Measurements from ENCODE around the gene FN3KRP.

FN3KRP gene, protein sequence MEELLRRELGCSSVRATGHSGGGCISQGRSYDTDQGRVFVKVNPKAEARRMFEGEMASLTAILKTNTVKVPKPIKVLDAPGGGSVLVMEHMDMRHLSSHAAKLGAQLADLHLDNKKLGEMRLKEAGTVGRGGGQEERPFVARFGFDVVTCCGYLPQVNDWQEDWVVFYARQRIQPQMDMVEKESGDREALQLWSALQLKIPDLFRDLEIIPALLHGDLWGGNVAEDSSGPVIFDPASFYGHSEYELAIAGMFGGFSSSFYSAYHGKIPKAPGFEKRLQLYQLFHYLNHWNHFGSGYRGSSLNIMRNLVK

DNA sequence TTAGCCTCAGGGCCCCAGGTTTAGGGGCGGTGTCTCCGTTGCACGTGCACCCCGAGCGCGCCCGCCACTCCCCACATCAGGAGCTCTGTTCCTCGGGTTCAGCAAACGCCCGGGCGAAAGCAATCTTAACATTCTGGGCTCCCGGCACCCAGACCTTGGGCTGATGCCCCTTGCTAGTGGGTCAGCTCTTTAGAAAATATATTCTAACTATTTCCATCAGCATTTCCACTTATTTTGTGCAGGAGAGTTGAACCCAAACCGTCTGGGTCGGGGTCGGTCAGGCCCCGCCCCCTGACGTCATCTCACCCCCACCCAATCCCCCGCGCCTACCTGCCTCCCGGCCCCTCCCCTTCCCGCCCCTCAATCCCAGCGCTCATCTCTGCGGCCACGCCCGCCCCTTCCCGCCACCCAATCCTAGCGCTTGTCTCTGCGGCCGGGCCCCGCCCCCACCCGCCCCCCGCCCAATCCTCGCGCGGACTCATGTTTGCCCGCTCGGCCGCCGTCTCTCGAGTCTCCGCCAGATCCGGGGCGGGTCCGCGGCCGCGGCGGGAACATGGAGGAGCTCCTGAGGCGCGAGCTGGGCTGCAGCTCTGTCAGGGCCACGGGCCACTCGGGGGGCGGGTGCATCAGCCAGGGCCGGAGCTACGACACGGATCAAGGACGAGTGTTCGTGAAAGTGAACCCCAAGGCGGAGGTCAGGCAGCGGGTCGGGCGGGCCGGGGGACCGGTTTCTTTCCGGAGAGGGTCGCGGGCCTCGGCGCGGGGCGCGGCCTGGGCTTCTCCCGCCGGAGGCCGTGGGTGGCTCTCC, at the start of gene FN3KRP:
TSS of gene FN3KRP (plus strand) at position 504 of the 808 bp plus-strand sequence. CDS start at position 554, 50 bp downstream.
- peak within 1 kb of the TSS; percentile 84 for H3K4me3 ChIP-seq (ENCODE audit: low read depth, low read length)
- TF ChIP-seq, protein P1, sequence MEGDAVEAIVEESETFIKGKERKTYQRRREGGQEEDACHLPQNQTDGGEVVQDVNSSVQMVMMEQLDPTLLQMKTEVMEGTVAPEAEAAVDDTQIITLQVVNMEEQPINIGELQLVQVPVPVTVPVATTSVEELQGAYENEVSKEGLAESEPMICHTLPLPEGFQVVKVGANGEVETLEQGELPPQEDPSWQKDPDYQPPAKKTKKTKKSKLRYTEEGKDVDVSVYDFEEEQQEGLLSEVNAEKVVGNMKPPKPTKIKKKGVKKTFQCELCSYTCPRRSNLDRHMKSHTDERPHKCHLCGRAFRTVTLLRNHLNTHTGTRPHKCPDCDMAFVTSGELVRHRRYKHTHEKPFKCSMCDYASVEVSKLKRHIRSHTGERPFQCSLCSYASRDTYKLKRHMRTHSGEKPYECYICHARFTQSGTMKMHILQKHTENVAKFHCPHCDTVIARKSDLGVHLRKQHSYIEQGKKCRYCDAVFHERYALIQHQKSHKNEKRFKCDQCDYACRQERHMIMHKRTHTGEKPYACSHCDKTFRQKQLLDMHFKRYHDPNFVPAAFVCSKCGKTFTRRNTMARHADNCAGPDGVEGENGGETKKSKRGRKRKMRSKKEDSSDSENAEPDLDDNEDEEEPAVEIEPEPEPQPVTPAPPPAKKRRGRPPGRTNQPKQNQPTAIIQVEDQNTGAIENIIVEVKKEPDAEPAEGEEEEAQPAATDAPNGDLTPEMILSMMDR (IDR thresholded peaks at IDR 0.05; ENCODE audit: insufficient read depth, low read depth, low read length, missing control alignments): no peak
- DNase-seq (ENCODE audit: low read depth): peak; percentile 95

DNA sequence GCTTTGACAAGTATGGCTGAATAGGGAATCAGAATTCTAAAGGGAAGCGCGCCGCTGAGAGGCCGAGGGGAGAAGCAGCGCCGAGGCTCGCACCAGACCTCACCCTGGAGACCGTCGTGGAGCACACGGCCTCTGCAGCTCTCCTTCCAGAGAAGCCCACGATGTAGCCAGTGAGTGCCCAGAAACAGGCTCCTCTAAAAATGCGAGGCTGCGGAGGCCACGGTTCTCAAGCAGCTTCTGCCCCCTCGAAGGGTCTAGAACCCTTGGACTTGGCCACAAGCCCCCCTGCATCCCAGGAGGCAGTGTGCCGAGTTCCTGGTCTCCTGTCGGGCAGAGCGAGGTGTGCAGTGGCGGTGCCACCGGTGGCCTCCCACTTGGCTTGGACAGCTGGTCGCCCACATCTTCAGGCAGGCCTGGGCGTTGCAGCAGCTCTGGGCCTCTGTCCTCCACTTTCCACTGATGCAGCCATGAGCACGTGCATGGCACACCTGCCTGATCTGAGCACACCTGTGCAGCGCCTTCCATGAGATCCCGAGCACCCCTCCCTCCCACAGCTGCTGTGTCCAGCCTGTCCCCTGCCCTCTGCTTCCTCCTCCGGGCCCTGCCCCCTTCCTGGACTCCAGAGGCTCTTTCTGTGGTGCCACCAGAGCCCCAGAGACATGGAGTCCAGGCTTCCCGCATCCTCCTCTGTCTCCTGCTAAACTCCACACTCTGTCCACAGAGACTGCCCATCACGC, 49.4 kb upstream of the FN3KRP start:
- DNase-seq (ENCODE audit: low read depth): no peak
- no peak overlapping the region for H3K4me3 ChIP-seq (ENCODE audit: low read depth, low read length)
- TF ChIP-seq, protein P1 (IDR thresholded peaks at IDR 0.05; ENCODE audit: insufficient read depth, low read depth, low read length, missing control alignments): no peak

DNA sequence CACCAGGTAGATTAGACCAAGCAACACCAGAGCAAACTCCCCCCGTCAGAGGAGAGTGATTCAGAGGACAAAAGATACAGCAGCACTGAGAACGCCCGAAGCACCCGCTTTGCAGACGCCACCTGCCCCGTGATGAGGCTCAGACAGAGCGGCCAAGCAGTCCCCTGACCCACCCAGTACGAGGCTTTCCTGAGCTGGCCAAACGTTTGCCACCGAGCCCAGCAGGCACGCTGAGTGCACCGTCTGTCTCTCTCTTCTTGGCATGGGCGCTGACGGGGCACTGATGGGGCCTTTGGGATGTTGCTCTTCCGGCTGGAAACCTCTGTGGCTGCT, 48.9 kb upstream of the FN3KRP start:
- TF ChIP-seq, protein P1 (IDR thresholded peaks at IDR 0.05; ENCODE audit: insufficient read depth, low read depth, low read length, missing control alignments): no peak
- H3K4me3 ChIP-seq (ENCODE audit: low read depth, low read length): no peak overlapping the region
- no peak for DNase-seq (ENCODE audit: low read depth)

DNA sequence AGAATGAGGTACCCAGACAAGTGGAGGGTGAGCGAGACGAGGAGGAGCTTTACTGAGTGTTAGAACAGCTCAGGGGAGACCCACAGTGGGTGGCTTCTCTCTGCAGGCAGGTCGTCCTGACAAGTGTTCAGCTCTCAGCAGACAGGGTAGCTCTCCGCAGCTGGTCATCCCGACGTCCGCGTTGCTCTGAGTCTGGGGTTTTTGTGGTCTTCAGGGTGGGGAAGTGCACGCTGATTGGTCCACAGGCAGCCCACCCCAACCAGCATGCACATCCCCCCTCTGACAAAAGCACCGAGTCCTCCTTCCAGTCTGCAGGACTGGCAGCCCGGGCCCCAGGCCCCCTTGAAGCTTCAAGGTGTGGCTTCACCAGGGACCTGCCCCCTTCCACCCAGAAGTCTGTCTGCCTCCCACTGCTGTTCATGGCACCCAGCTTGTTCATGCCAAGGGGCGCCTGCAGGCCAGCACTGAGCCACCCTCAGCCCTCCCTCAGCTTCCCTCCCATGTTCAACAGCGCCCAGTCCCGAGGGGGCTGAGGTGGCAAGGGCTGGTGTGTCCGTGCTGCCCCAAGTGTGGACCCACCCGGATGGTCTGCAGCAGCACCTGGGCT, 48.4 kb upstream of the FN3KRP start:
- TF ChIP-seq, protein P1 (IDR thresholded peaks at IDR 0.05; ENCODE audit: insufficient read depth, low read depth, low read length, missing control alignments): no peak
- no peak overlapping the region for H3K4me3 ChIP-seq (ENCODE audit: low read depth, low read length)
- no peak for DNase-seq (ENCODE audit: low read depth)

DNA sequence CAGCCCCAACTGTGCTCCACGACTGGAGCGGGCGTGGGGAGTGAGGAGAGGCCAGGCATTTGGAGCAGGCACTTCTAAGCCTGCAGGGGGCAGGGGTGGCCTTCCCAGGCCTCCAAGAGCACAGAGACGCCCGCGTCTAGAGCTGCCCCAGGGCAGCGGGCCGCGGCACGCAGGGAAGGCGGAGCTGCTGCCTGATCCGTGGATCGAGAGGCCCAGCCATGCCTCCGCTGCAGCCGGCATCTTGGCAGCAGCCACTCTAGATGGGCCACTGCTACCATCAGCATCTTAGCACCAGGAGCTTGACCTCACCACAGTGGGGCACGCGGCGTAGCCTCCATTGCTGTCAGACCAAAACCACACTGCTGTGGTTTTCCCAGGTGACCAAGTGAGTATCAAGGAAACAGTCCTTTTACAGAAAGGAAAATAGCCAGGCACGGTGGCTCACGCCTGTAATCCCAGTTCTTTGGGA, 47.8 kb upstream of the FN3KRP start:
- DNase-seq (ENCODE audit: low read depth): peak; percentile 71
- TF ChIP-seq, protein P1 (IDR thresholded peaks at IDR 0.05; ENCODE audit: insufficient read depth, low read depth, low read length, missing control alignments): peak; percentile 66
- no peak overlapping the region for H3K4me3 ChIP-seq (ENCODE audit: low read depth, low read length)

DNA sequence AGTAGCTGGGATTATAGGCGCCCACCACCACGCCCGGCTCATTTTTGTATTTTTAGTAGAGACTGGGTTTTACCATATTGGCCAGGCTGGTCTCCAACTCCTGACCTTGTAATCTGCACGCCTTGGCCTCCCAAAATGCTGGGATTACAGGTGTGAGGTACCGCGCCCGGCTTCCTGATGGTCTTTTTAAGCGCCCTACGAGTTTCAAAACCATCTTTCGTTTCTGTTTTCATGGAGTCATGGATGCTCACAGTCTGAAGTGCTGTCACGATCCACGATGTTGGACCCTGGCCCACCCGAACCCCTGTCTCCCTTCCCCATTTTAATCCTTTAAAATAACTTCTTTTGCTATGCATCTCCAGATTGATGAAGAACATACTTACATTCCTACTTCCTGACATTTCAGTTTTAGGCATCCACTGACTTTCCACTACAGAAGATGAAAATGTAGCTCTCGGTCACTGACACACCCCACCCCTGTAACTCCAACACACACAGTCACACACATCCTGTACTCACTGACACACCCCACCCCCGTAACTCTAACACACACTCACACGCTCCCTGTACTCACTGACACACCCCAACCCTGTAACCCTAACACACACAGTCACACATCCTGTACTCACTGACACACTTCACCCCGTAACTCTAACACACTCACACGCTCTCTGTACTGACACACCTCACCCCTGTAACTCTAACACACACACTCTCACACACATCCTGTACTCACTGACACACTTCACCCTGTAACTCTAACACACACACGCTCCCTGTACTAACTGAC, 45.6 kb upstream of the FN3KRP start:
- H3K4me3 ChIP-seq (ENCODE audit: low read depth, low read length): no peak overlapping the region
- TF ChIP-seq, protein P1 (IDR thresholded peaks at IDR 0.05; ENCODE audit: insufficient read depth, low read depth, low read length, missing control alignments): no peak
- DNase-seq (ENCODE audit: low read depth): no peak

Data from GM12865 (cell line).